AG04450 (cell line): ENCODE results near the gene MMP11. TPM values are rescaled to one million over a fixed set of nuclear protein-coding genes. Genes with fewer than 3 reads are reported as not detected.

Source experiments
- CTCF ChIA-PET: fragments of 300-600, 350-600 bp; formaldehyde crosslinking; extraction: SDS; loops from one replicate; lab custom pipeline; 2022; ENCODE audit warnings: antibody characterized with exemption, inconsistent platforms; lab: Charles Lee
- POLR2A ChIA-PET: fragments of 350-600 bp; formaldehyde crosslinking; extraction: SDS; loops from one replicate; lab custom pipeline; 2021; ENCODE audit warnings: antibody characterized with exemption, inconsistent platforms; lab: Yijun Ruan, JAX
- DNase-seq: peaks from one replicate; pipeline ENCODE4 v3.0.0-alpha.2; 2011; ENCODE audit warnings: low read depth, low spot score
- H3K27ac ChIP-seq: one replicate; pipeline ENCODE4 v1.5.1; 2012; ENCODE audit warnings: low read depth, low read length, control low read depth
- H3K27me3 ChIP-seq: one replicate; pipeline ENCODE4 v1.6.0; 2012; ENCODE audit warnings: low read length; ENCODE audit not compliant: control insufficient read depth, insufficient read depth
- H3K4me3 ChIP-seq: 2 replicates; pipeline ENCODE4 v1.5.1; 2011; ENCODE audit warnings: mild to moderate bottlenecking, low read depth, low read length, control low read depth
- H3K9me3 ChIP-seq: 2 replicates; pipeline ENCODE4 v1.5.1; 2012; ENCODE audit warnings: low read length; ENCODE audit not compliant: control insufficient read depth, insufficient read depth
- CTCF ChIP-seq: IDR thresholded peaks from 2 replicates; pipeline ENCODE4 v1.5.1; 2011; ENCODE audit warnings: low read depth, low read length, control low read depth, inconsistent platforms
- polyA plus RNA-seq: library from polyadenylated mRNA; depleted of rRNA; stranded (reverse); fragments of >200 nt; gene quantifications from 2 replicates; pipeline ENCODE4 v1.2.3, GENCODE V29; 2011; rRNA removed

MMP11 gene
- polyA plus RNA-seq, 1 experiment = 5.7 TPM

- POLR2A ChIA-PET = no interaction called here
- no peak for DNase-seq
- Histone ChIP-seq H3K27me3 (no peaks in the 10 kb centered on the region), H3K4me3 (no peak overlapping the region), H3K27ac (no peak overlapping the region), H3K9me3 (peaks cover 18% of the 10 kb centered on the region)
- no peak for TF ChIP-seq CTCF
- CTCF ChIA-PET = interaction anchor here (0.5 kb wide), 1 partner anchor 66 kb away, joined by 4 read pairs; no protein-coding TSS in a partner anchor
These were observed 59.1 kb downstream of the MMP11 start for GRCh38 chr22:23831781-23832180.

- peaks cover 18% of the 10 kb centered on the region for H3K9me3 ChIP-seq
- POLR2A ChIA-PET = interaction anchor here (0.6 kb wide), 1 partner anchor 17 kb away, joined by 3 read pairs; no protein-coding TSS in a partner anchor
- CTCF ChIA-PET = interaction anchor here (1.2 kb wide), 1 partner anchor 17 kb away, joined by 3 read pairs; no protein-coding TSS in a partner anchor
- H3K27ac ChIP-seq = no peak overlapping the region
- no peak for TF ChIP-seq CTCF
- H3K27me3 ChIP-seq = no peaks in the 10 kb centered on the region
- DNase-seq = no peak
- H3K4me3 ChIP-seq = no peak overlapping the region
These were observed 59.8 kb downstream of the MMP11 start for GRCh38 chr22:23832226-23833016.

GRCh38 chr22:23833017-23833751 lies 60.5 kb downstream of the MMP11 start:
- Histone ChIP-seq H3K9me3 (peaks cover 16% of the 10 kb centered on the region), H3K4me3 (no peak overlapping the region), H3K27me3 (no peaks in the 10 kb centered on the region), H3K27ac (no peak overlapping the region)
- POLR2A ChIA-PET = no interaction called here
- CTCF ChIA-PET = interaction anchor here (1.2 kb wide), 1 partner anchor 16 kb away, joined by 3 read pairs; no protein-coding TSS in a partner anchor
- no peak for DNase-seq
- no peak for TF ChIP-seq CTCF

Other genes with a start within 250 kb of the MMP11 start
- not detected in 2 replicates for gene IGLL1, start 192.6 kb upstream of the MMP11 start, polyA plus RNA-seq
- 0.09 and 0.17 TPM in 2 replicates for gene DRICH1, start 140.5 kb upstream of the MMP11 start, polyA plus RNA-seq
- gene RGL4, start 81.8 kb upstream of the MMP11 start, polyA plus RNA-seq = not detected in 2 replicates
- 1.6 and 2.8 TPM in 2 replicates for gene ZNF70, start 21.7 kb upstream of the MMP11 start, polyA plus RNA-seq
- gene VPREB3, start 18.4 kb upstream of the MMP11 start, polyA plus RNA-seq = not detected in 2 replicates
- 2.1 and 2.9 TPM in 2 replicates for gene C22orf15, start 9.9 kb upstream of the MMP11 start, polyA plus RNA-seq
- gene CHCHD10, start 4.9 kb upstream of the MMP11 start, polyA plus RNA-seq = 10.1 and 16.9 TPM in 2 replicates
- 155 and 180 TPM in 2 replicates for gene SMARCB1, start 14.1 kb downstream of the MMP11 start, polyA plus RNA-seq
- gene DERL3, start 66.2 kb downstream of the MMP11 start, polyA plus RNA-seq = 0.19 and 0.27 TPM in 2 replicates
- gene SLC2A11, start 85.0 kb downstream of the MMP11 start, polyA plus RNA-seq = 7.2 and 7.5 TPM in 2 replicates
- gene MIF, start 121.5 kb downstream of the MMP11 start, polyA plus RNA-seq = 154 and 186 TPM in 2 replicates
- gene GSTT2B, start 188.3 kb downstream of the MMP11 start, polyA plus RNA-seq = 33.1 and 39.7 TPM in 2 replicates
- 0.78 and 1.1 TPM in 2 replicates for gene DDTL, start 194.0 kb downstream of the MMP11 start, polyA plus RNA-seq
- gene DDT, start 201.6 kb downstream of the MMP11 start, polyA plus RNA-seq = 91.4 and 99.4 TPM in 2 replicates
- gene GSTT2, start 207.3 kb downstream of the MMP11 start, polyA plus RNA-seq = 1.1 and 1.3 TPM in 2 replicates
- gene GSTT4, start 232.6 kb downstream of the MMP11 start, polyA plus RNA-seq = not detected in 2 replicates
- 6.3 and 14.5 TPM in 2 replicates for gene CABIN1, start 238.5 kb downstream of the MMP11 start, polyA plus RNA-seq